IPS-18a (cell line): ENCODE results near the gene THAP2.

Experiments
- H3K27ac ChIP-seq: one replicate; pipeline ENCODE4 v1.5.1; 2013; ENCODE audit warnings: low read length
- H3K27me3 ChIP-seq: one replicate; pipeline ENCODE4 v1.6.1; 2013; ENCODE audit warnings: mild to moderate bottlenecking, low read length; ENCODE audit not compliant: control insufficient read depth, insufficient read depth
- H3K36me3 ChIP-seq: one replicate; pipeline ENCODE4 v1.6.1; 2013; ENCODE audit warnings: low read depth, low read length; ENCODE audit not compliant: control insufficient read depth
- H3K4me1 ChIP-seq: one replicate; pipeline ENCODE4 v1.6.1; 2013; ENCODE audit warnings: low read depth, low read length; ENCODE audit not compliant: control insufficient read depth
- H3K4me3 ChIP-seq: one replicate; pipeline ENCODE4 v1.5.1; 2013; ENCODE audit warnings: low read length
- H3K9ac ChIP-seq: one replicate; pipeline ENCODE4 v1.6.1; 2013; ENCODE audit warnings: mild to moderate bottlenecking, low read length, moderate library complexity
- H3K9me3 ChIP-seq: one replicate; pipeline ENCODE4 v1.6.1; 2013; ENCODE audit warnings: low read depth, low read length; ENCODE audit not compliant: control insufficient read depth

Gene THAP2

DNA sequence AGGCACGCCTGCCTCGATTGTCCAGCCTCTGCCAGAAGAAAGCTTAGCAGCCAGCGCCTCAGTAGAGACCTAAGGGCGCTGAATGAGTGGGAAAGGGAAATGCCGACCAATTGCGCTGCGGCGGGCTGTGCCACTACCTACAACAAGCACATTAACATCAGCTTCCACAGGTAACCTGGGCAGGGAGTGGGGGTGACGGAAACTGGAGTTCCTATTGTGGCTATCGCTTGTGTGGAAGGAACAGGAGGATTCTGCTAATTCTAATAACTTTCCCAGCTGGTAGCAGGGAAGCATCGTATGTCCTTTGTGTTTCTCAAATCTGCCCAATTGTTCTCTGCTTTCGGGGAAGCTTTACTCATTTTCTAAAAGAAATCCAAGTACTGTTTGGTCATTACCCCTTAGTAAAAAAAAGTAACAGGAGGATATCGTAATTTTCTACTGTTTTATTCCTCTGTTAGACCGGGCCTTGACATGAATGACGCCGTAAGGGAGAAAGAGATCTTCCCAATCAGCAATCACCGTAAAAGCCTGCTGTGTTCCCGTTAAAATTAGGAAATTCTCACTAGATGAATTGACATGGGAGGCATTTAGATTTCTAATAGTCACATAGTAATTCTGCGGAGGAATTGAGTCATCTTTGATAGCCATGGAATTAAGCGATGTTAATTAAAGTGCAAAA, 449 bp downstream of the THAP2 start:
- Histone ChIP-seq H3K27me3 (no peaks in the 10 kb centered on the region), H3K4me1 (peaks cover 14% of the 10 kb centered on the region), H3K36me3 (peaks cover 8% of the 10 kb centered on the region), H3K9me3 (no peaks in the 10 kb centered on the region), H3K4me3 (peak overlapping the region; percentile 88), H3K27ac (peak overlapping the region; percentile 98), H3K9ac (peak overlapping the region; percentile 89)

DNA sequence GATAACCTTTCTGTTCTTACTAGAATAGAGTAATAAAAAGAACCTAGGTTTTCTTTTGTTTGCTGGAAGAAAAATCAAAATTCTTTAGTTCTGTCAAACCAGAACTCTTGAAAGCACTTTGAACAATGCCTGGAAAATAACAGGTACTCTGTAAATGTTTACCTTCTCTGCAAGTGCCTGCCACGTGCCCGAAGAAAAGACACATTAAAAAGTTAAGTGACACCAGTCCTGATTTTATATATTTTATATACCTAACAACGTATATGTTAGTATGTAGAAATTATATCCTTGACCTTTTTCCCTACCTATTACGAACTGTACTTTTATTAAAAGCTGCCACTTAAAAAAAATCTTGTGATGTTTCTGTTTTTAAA, 976 bp downstream of the THAP2 start:
- Histone ChIP-seq H3K36me3 (peaks cover 3% of the 10 kb centered on the region), H3K9me3 (no peaks in the 10 kb centered on the region), H3K4me3 (peak overlapping the region; percentile 88), H3K27me3 (no peaks in the 10 kb centered on the region), H3K27ac (peak overlapping the region; percentile 98), H3K9ac (peak overlapping the region; percentile 89), H3K4me1 (peaks cover 14% of the 10 kb centered on the region)

DNA sequence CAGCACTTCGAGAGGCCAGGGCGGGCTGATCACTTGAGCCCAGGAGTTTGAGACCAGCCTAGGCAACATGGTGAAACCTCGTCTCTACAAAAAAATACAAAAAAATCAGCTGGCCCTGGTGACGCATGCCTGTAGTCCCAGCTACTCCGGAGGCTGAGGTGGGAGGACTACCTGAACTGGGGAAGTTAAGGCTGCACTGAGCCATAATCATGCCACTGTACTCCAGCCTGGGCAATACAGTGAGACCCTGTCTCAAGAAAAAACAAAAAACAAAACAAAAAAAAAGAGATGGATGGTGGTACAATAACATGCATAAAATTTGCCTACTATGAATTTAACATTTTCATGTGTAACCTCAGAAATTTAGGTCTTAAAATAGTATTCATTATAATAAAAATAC, 2.2 kb downstream of the THAP2 start:
- no peaks in the 10 kb centered on the region for H3K9me3 ChIP-seq

DNA sequence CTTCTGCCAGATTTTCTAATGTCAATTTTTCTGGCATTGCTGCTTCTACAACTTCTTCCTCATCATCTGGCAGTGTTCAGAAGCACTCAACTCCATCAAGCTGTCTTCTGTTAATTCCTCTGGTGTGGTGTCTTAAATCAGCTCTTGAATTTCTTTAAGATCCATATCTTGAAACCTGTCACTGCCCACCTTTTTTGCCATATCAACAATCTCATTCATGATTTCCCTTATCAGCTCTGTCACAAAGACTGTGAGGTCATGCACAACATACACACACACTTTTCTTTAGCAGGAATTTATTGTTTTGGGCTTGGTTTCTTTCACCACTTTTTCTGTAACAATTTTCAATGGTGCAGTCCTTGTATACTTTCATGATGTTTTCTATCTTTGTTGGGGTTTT, 7.2 kb downstream of the THAP2 start:
- Histone ChIP-seq H3K27ac (no peak overlapping the region), H3K9me3 (no peaks in the 10 kb centered on the region), H3K4me3 (no peak overlapping the region), H3K4me1 (no peaks in the 10 kb centered on the region), H3K36me3 (no peaks in the 10 kb centered on the region), H3K9ac (no peak overlapping the region), H3K27me3 (no peaks in the 10 kb centered on the region)

More for the DNA sequence above, 2.2 kb downstream of the THAP2 start:
- Histone ChIP-seq H3K36me3 (no peaks in the 10 kb centered on the region), H3K27me3 (no peaks in the 10 kb centered on the region), H3K9ac (no peak overlapping the region), H3K4me1 (peaks cover 14% of the 10 kb centered on the region), H3K27ac (no peak overlapping the region), H3K4me3 (no peak overlapping the region)

DNA sequence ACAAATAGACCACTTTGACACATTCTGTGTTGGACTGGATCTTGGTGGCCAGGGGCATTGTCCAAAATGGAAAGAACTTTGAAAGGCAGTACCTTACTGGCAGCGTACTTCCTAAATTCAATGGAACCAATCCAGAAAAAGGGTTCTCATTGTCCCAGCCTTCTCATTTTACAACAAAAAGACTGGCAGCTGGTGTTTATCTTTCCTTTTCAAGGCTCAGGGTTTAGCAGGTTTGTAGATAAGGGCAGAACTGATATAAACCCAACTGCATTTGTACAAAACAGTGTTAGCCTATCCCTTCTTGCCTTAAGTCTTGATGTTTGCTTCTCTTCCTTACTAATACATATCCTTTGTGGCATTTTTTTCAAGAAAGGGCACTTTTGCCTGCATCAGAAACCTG, 7.7 kb downstream of the THAP2 start:
- no peaks in the 10 kb centered on the region for H3K9me3 ChIP-seq
- H3K4me3 ChIP-seq: no peak overlapping the region
- no peaks in the 10 kb centered on the region for H3K27me3 ChIP-seq
- no peaks in the 10 kb centered on the region for H3K36me3 ChIP-seq
- no peaks in the 10 kb centered on the region for H3K4me1 ChIP-seq
- no peak overlapping the region for H3K9ac ChIP-seq
- no peak overlapping the region for H3K27ac ChIP-seq

DNA sequence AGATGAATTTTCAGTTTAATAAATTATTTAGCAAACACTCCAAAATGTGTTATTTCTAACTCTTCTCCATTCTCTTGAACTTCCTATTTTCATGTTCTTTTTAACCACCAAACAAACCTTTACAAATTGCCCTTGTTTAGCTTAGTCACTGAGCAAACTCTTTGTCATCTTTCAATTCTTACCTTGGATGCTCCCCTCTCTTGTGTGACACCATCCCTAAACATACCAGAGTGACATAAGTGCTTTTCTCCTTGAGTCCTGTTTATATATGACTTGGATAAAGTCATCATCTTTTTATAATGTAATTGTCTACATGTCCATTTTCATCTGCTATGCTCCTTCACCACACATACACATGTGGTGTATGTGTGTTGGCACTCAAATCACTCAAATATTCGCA, 18.4 kb downstream of the THAP2 start:
- Histone ChIP-seq H3K36me3 (no peaks in the 10 kb centered on the region), H3K9me3 (no peaks in the 10 kb centered on the region), H3K4me1 (no peaks in the 10 kb centered on the region), H3K9ac (no peak overlapping the region), H3K4me3 (no peak overlapping the region), H3K27ac (no peak overlapping the region), H3K27me3 (no peaks in the 10 kb centered on the region)

DNA sequence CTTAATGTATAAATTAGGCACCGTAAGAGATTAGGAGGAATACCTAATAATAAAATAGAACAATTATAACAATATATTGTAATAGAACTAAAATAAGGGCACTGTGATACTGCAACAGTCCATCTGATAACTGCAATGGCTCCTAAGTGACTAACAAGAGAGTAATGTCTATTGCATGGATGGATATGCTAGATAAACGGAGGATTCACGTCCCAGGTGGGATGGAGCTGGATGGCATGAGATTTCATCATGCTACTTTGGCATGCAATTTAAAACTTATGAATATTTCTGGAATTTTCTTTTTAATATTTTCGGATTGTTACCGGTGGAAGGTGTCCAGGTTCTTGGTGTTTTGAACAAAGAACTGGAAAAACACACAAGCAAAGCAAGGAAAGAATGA, 19.5 kb downstream of the THAP2 start:
- H3K4me3 ChIP-seq: no peak overlapping the region
- no peaks in the 10 kb centered on the region for H3K4me1 ChIP-seq
- H3K9me3 ChIP-seq: no peaks in the 10 kb centered on the region
- H3K9ac ChIP-seq: no peak overlapping the region
- no peak overlapping the region for H3K27ac ChIP-seq
- no peaks in the 10 kb centered on the region for H3K36me3 ChIP-seq
- no peaks in the 10 kb centered on the region for H3K27me3 ChIP-seq

DNA sequence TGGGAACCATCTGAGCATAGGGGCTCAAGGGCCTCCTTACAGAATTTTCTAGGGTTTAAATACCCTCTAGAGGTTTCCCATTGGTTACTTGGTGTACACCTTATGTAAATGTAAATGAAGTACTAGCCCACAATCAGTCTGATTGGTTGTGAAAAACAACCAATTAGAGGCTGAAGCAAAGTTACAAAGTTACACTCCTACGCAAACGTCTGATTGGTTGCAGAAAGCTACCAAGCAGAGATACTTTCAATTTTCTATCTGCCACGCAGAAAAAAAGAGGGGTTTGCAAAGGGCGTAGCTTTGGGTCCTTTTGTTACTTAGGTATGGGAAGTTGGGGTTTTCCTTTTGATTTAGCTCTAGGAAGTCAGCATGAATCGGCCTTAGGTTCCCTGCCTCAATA, 20.0 kb downstream of the THAP2 start:
- Histone ChIP-seq H3K9ac (no peak overlapping the region), H3K9me3 (no peaks in the 10 kb centered on the region), H3K27ac (no peak overlapping the region), H3K4me1 (no peaks in the 10 kb centered on the region), H3K4me3 (no peak overlapping the region), H3K36me3 (no peaks in the 10 kb centered on the region), H3K27me3 (no peaks in the 10 kb centered on the region)

DNA sequence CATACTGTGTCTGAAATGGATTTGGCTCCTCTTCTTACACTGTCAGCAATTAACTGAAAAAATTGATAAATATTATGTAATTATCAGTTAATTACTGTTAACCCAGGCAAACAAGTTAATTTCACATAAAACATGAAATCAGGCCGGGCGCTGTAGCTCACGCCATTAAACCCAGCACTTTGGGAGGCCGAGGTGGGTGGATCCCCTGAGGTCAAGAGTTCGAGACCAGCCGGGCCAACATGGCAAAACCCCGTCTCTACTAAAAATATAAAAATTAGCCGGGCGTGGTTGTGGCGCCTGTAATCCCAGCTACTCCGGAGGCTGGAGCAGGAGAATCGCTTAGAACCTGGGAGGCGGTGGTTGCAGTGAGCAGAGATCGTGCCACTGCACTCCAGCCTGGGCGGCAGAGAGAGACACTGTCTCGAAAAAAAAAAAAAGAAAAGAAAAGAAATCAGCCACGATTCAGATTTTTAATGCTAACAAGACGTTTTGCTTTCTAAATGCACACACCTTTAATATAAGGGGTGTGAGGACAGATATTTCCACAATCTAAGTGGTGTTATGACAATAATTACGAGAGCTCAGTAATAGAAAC, 21.3 kb downstream of the THAP2 start:
- peak overlapping the region; percentile 72 for H3K9ac ChIP-seq
- no peaks in the 10 kb centered on the region for H3K36me3 ChIP-seq
- H3K9me3 ChIP-seq: no peaks in the 10 kb centered on the region
- H3K4me1 ChIP-seq: no peaks in the 10 kb centered on the region
- peak overlapping the region; percentile 94 for H3K4me3 ChIP-seq
- H3K27ac ChIP-seq: no peak overlapping the region
- H3K27me3 ChIP-seq: no peaks in the 10 kb centered on the region

DNA sequence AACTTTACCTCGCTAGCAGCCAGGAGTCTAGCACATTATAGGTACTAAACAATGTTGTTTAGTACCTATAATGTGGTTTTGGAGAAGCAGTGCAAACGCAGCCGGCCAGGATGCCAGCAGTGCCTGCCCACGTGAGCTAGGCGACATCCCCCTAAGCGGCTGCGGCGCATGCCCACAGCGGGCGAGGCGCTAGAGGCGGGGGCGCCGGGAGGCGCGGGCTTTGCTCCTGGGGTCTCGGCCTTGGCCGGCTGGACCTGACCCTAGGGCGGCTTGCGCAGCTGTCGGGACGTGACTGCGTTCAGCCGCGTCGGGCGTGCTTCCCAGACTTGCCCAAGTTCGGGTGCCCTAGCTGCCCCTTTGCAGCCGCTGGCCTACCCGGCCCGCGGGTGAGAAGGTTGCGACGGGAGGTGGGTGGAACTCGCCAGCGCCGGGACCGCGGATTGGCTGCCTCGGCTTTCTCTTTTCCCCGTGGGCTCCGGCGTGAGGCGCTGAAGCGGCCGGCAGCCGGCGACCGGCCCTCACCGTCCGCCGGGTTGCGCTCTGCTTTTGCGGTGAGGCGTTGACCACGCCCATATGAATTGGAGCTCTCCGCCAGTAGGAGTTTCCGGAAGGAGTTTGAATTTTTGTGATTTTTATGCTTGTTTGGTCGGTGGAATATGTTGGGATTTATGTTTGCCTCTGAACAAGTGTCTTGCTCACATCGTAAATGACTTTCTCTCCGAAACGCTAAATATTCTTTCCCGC, 22.0 kb downstream of the THAP2 start, which contains the start of gene TMEM19:
TSS of gene TMEM19 (plus strand) at position 169 of the 744 bp plus-strand sequence. CDS start 599 bp downstream, outside the sequence.
- Histone ChIP-seq H3K4me1 (no peaks in the 10 kb centered on the region), H3K9me3 (no peaks in the 10 kb centered on the region), H3K27ac (peak within 1 kb of the TSS; percentile 36), H3K9ac (peak within 1 kb of the TSS; percentile 72), H3K4me3 (peak within 1 kb of the TSS; percentile 94), H3K27me3 (no peaks in the 10 kb centered on the region), H3K36me3 (no peaks in the 10 kb centered on the region)

DNA sequence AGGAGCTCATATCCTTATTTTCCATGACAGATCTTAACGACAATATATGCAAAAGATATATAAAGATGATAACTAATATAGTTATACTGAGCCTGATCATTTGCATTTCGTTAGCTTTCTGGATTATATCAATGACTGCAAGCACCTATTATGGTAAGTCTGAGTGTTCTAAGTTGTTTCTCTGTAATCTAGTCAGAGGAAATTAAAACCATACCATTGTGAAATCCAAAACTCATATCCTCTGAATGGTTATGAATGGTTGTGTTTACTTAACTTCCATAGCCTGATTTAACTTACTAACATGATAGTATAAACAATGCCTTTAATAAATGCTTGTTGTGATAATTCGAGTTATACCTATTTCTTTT, 22.5 kb downstream of the THAP2 start:
- H3K36me3 ChIP-seq: no peaks in the 10 kb centered on the region
- no peaks in the 10 kb centered on the region for H3K27me3 ChIP-seq
- no peaks in the 10 kb centered on the region for H3K9me3 ChIP-seq
- H3K4me3 ChIP-seq: peak overlapping the region; percentile 94
- H3K27ac ChIP-seq: peak overlapping the region; percentile 36
- peak overlapping the region; percentile 72 for H3K9ac ChIP-seq
- H3K4me1 ChIP-seq: no peaks in the 10 kb centered on the region
